Omental fat pad (tissue), 4 donors: Measurements from ENCODE around the gene ITGA6. TPM values are rescaled to one million over a fixed set of nuclear protein-coding genes. Genes with fewer than 3 reads are reported as not detected.

Experiments
- ATAC-seq: fragments of 150-250 bp; one replicate; pipeline ENCODE4 v1.9.1; 2016; ENCODE audit warnings: mild to moderate bottlenecking, moderate library complexity; ENCODE audit not compliant: low FRiP score
- DNase-seq: peaks from one replicate; pipeline ENCODE4 v3.0.0-alpha.2; 2019; ENCODE audit warnings: low spot score
- CTCF ChIP-seq, 3 donors: fragments of 450-650 bp; IDR thresholded peaks; one replicate each; pipeline ENCODE4 v1.5.1; 2016 to 2017; ENCODE audit warnings: antibody characterized with exemption in 3 of 3, mild to moderate bottlenecking in 3 of 3, moderate library complexity in 2 of 3
- total RNA-seq, 4 donors: library from RNA; depleted of rRNA; stranded (reverse); fragments of >200 nt; gene quantifications; one replicate each; pipeline ENCODE4 v1.1.0, GENCODE V29; 2016

The ITGA6 gene
- total RNA-seq, 4 donors from 2014 or later: 42.3 to 254 (median 93.9) TPM

- TF ChIP-seq CTCF (IDR thresholded peaks at IDR 0.05): no peak
- ATAC-seq (no peak), DNase-seq (no peak)
These were observed 1.4 kb downstream of the ITGA6 start for GRCh38 chr2:172428832-172429210.

GRCh38 chr2:172429301-172429968, 2.0 kb downstream of the ITGA6 start:
- TF ChIP-seq CTCF (IDR thresholded peaks at IDR 0.05): no peak
- no peak for DNase-seq
- ATAC-seq: no peak

- ATAC-seq (no peak), DNase-seq (no peak)
- TF ChIP-seq CTCF (IDR thresholded peaks at IDR 0.05): no peak
These were observed 2.6 kb downstream of the ITGA6 start for GRCh38 chr2:172430027-172430426.

GRCh38 chr2:172430678-172431077, 3.3 kb downstream of the ITGA6 start:
- ATAC-seq (no peak), DNase-seq (no peak)
- TF ChIP-seq CTCF (IDR thresholded peaks at IDR 0.05): no peak

GRCh38 chr2:172431463-172431862, 4.1 kb downstream of the ITGA6 start:
- no peak for TF ChIP-seq CTCF (IDR thresholded peaks at IDR 0.05)

GRCh38 chr2:172431993-172432392, 4.6 kb downstream of the ITGA6 start:
- DNase-seq (no peak), ATAC-seq (no peak)
- TF ChIP-seq CTCF (IDR thresholded peaks at IDR 0.05): no peak

More at GRCh38 chr2:172431463-172431862, 4.1 kb downstream of the ITGA6 start:
- ATAC-seq (no peak), DNase-seq (no peak)

- no peak for DNase-seq
- ATAC-seq: no peak
- no peak for TF ChIP-seq CTCF (IDR thresholded peaks at IDR 0.05)
These were observed 5.8 kb downstream of the ITGA6 start for GRCh38 chr2:172433144-172433543.
